Effector CD4-positive, alpha-beta T cell (primary cell): ENCODE results near the gene LYZL2. TPM values are rescaled to one million over a fixed set of nuclear protein-coding genes. Genes with fewer than 3 reads are reported as not detected.
A peak's percentile ranks its signal among the peaks of the same experiment; 100 is the strongest.
"Not testable (repeated sequence)": the region's sequence is repeated elsewhere in the genome, so short reads cannot be mapped to it uniquely, and the experiment has no call there.

ENCODE experiments used
- DNase-seq: peaks from one replicate; pipeline ENCODE4 v3.0.0-alpha.2; 2020
- total RNA-seq: gene quantifications from one replicate; lab custom pipeline; 2026; lab: John Stamatoyannopoulos, UW

Gene LYZL2
- total RNA-seq = not detected

DNA sequence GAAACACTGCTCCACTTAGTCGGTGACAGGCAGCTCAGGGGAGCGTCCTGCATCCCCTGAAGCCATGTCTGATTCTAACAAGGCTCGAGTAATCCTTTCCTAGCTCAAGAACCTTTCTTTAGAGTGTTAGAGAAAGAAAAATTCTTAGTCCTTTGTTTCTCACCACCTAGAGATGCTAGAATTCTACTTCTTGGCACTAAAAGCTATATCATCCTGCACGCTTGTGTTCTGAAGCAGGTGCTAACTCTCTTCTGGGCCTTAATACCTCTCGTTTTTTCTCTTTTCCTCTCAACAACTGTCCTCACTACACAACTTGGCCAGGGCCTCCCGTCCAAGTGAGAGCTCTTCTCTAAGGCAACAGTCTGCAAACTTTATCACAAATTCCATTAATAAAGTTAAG lies at the start of gene LYZL2:
Gene LYZL2 (minus strand): TSS at position 101 of the 400 bp plus-strand sequence. CDS start 2,838 bp downstream, outside the sequence.
- no peak for DNase-seq

GRCh38 chr10:30677616-30678015 lies 48.1 kb upstream of the LYZL2 start:
- not testable (repeated sequence) for DNase-seq

DNA sequence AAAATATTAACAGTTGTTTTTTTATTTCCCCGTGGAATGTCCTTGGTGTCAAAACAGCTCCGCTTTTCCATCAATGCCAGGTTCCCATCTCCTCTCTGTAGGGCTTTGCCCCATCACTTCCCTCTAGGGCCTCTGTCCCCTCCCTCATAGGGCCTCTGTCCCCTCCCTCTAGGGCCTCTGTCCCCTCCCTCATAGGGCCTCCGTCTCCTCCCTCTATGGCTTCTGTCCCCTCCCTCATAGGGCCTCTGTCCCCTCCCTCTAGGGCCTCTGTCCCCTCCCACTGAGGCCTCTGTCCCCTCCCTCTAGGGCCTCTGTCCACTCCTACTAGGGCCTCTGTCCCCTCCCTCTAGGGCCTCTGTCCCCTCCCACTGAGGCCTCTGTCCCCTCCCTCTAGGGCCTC lies 47.6 kb upstream of the LYZL2 start:
- DNase-seq = not testable (repeated sequence)

GRCh38 chr10:30675791-30676718 lies 46.5 kb upstream of the LYZL2 start:
- DNase-seq = no peak

DNA sequence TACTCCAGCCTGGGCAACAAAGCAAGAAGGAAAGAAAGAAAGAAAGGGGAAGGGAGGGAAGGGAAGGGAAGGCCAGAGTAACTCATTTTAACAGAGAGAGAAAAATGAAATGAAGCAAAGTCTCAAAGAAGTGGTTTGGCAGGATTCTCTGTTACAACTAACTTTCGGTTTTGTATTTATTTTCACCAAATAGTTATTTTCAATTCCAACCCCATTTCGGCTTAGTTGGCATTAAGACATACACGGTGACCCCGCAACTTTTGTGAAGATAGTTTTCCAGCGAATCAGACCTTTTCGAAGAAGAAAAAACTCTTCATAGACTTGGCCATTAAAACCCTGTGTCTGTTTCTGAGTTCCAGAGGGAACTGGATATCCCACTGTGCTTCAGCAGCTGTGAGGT lies 45.2 kb upstream of the LYZL2 start:
- DNase-seq = no peak

DNA sequence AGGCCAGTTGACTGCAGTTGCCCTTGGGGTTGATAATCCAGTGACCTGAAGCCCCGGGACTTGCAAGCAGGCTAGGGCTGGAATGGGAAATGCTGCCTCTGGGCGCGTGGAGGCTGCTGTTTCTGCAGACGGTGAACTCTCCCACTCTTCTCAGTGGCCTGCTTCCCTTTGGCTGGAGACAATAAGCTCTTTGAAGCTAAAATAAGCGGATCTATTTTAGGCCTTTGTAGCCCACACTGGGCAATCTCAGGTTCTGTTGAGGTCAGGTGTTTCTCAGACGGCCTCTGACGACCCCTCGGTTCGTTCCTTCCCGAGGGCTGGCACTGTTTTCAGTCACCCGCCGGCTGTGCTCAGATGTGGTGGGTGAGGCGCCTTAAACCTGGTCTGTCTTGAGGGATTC lies 43.7 kb upstream of the LYZL2 start:
- DNase-seq = not testable (repeated sequence)

GRCh38 chr10:30672338-30672737 lies 42.8 kb upstream of the LYZL2 start:
- not testable (repeated sequence) for DNase-seq

GRCh38 chr10:30671026-30671616 lies 41.6 kb upstream of the LYZL2 start:
- no peak for DNase-seq

DNA sequence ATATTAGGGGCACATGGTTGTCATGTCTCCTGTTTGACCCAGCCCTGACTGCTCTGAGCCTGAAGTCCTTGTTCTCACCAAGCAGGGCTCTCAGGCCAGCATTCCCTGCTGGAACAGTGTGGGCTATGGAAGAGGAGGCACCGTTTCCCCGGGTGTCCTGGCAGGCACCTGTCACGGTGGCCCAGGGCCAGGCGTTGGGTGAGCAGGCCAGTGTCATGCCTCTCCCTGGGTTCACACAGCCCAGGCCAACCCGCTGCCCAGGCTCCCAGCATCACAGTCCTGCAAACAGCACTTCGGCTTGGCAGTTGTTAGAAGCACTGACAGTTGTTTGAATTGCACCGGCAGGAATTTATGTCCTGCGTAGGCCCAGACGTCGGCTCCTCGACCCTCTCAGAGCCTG lies 38.4 kb upstream of the LYZL2 start:
- DNase-seq = not testable (repeated sequence)

GRCh38 chr10:30663403-30663802 lies 33.9 kb upstream of the LYZL2 start:
- not testable (repeated sequence) for DNase-seq

DNA sequence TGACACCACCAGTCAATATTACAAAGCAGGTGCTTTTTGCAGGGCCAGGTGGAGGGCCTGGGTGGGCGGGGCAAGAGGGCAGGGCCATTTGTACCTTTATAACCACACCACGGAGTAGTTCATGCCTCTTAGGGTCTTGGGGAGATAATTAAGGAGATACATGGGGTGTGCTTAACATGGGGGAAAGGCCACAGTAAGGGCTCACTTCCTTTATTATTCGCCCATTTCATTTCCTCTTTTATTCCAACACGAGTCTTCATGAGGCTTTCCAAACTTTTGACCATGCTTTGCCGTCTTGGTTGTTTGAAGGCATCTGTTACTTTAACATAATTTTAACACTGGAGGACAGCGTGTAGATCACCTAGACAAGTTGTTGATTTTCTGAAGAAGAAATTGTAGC lies 33.3 kb upstream of the LYZL2 start:
- no peak for DNase-seq

GRCh38 chr10:30660314-30660713 lies 30.8 kb upstream of the LYZL2 start:
- not testable (repeated sequence) for DNase-seq

DNA sequence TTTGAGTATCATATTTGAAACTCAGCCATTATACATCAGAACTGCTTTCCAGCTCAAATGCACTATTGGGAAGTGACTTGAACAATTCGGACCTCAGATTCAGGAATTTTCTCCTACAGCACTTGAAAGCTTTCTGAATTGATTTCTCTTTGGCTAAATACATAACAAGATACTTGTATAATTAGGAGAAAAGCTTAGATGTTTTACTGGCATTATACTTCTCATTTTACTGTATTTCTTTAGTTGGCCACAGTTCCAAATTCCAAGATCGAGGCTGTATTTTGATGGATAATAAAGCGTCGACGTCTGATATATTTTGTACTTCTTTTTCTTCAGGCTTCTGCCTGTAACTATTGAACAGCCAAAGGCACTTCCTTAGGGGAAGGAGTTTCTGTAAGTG lies 26.7 kb upstream of the LYZL2 start:
- DNase-seq = no peak

DNA sequence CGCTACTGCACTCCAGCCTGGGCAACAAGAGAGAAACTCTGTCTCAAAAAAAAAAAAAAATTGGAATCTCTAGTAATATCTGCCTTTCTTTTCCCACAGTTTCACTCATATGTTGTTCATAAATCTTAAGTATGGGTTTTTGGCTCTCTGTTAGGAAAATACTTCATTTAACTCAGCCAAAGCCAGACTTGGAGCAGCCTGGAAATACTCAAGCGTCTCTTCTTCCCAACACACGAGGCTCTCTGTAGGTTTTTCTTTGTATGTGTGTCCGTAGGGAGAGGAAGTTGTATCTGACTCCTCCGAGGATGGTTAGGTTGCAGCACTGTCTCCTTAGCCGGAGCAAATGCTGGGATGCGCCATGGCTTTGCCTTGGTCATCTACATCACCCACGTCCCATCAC lies 25.4 kb upstream of the LYZL2 start:
- not testable (repeated sequence) for DNase-seq

- DNase-seq = not testable (repeated sequence)
These were observed 22.2 kb upstream of the LYZL2 start for GRCh38 chr10:30651470-30652397.

DNA sequence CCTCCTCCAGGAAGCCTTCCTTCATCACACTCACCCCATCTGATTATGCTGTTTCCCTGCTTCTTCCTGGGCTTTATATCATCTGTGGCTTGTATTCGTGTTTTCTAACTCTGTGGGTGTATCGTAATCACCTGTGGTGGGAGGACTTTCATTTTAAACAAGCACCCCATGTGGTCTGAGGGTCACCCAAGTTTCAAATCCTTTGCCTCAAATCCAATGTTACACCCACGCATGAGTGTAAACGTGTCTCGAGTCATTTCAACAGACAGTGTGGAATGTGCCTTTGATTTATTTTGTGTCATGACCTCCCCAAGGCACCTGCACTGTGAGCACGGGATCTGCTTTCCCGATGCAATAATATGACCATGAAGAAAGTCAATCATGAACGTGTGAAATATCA lies 17.5 kb upstream of the LYZL2 start:
- DNase-seq = no peak

DNA sequence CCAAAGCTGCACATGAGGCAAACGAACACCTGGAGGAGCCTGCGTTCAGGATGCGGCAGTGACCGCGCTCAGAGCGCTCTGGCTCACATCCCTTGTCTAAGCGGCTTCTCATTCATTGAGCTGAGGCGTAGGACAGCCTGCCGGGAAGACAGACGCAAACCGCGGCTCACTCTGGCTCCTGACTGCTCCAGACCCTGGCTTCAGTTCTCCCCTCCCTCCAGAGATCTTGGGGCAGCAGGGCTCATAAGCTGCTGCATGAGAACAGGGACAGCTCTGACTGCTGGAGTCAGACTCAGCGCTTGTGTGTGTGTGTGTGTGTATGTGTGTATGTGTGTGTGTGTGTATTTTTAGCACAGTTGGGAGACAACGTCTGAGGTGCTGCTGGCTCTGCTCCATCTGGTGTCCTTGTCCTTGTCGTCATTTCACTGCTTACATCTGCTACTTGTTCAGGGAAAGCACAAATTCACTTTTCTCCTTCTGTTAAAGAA lies 15.8 kb upstream of the LYZL2 start:
- DNase-seq = no peak

DNA sequence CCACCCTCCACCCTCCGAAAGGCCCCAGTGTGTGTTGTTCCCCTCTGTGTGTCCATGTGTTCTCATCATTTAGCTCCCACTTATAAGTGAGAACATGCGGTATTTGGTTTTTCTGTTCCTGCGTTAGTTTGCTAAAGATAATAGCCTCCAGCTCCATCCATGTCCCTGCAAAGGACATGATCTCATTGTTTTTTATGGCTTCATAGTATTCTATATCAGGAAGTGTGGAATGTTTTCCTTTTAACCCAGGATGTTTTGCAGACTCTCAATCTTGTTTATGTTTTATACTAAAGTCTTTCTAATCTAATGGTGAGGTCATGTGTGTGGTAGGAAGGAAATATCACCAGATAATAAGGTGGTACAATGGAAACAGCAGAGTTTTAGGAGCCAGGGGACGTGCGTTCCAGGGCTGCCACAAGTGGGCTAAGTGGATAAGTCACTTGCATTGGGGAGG lies 14.9 kb upstream of the LYZL2 start:
- DNase-seq = not testable (repeated sequence)

DNA sequence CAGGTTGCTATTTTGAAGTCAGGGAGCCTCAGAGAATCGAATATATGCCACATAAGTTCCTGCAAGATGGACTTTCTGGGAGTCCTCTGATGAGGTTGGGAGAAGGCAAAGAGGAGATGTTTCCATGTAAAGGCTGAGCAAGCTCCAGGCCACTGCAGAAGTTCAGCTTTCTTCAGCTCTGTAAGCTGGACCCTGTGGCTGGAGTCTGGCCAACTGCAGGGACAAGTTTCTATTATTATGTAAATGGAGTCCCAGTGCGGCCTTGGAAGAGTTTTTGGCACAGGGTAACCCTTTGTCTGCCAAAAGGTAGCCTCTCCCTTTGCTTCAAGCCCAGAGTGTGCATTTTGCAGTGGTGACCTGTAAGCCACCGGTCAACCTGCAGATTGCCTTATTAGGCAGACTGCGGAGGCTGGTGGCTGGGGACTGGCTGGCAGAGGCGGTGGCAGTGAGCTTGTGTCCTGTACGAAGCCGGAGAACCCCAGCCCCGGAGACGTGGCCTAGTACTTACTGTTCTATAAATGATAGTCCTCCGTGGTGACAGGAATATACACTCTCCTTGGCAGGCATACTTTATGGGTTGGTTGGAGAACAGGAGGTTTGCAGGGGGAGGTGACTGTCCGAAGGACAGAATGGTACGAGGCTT lies 14.1 kb upstream of the LYZL2 start:
- DNase-seq = not testable (repeated sequence)

DNA sequence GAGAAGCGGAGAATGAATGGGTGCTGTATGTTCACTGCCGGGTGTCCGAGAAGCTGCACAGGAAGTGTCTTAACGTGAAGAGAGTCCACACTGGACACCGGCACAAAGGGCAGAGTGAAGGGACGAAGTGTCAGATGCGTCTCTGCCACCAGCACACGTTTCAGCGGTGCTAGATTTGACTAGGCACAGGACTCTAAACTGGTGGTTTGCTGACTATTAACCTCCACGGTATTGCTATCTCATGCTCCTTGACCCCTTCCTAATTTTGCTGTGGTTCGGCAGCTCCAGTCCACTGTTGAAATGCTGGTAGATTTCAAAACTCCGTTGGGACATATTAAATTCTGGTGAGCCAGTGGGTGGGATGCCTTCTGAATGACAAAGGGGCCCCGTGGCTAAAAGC lies 13.3 kb upstream of the LYZL2 start:
- not testable (repeated sequence) for DNase-seq

- DNase-seq = peak; percentile 13
These were observed 10.6 kb upstream of the LYZL2 start for GRCh38 chr10:30639946-30640786.
